22Rv1 (cell line): ENCODE data around the gene ZNF544.
"Not testable (repeated sequence)": the region's sequence is repeated elsewhere in the genome, so short reads cannot be mapped to it uniquely, and the experiment has no call there.

ENCODE experiments used
- H3K27ac ChIP-seq: fragments of 450-650 bp; 2 replicates; pipeline ENCODE4 v1.5.1; 2017
- CTCF ChIP-seq: fragments of 450-650 bp; IDR thresholded peaks from 2 replicates; pipeline ENCODE4 v1.5.1; 2017; ENCODE audit warnings: mild to moderate bottlenecking
- ZFX ChIP-seq: fragments of 450-650 bp; IDR thresholded peaks from 2 replicates; pipeline ENCODE4 v1.6.1; 2017; ENCODE audit warnings: antibody characterized with exemption, borderline replicate concordance

The ZNF544 gene

GRCh38 chr19:58252102-58252685 is 23.5 kb downstream of the ZNF544 start:
- TF ChIP-seq CTCF, result no peak
- TF ChIP-seq ZFX, result no peak
- no peak overlapping the region for H3K27ac ChIP-seq

DNA sequence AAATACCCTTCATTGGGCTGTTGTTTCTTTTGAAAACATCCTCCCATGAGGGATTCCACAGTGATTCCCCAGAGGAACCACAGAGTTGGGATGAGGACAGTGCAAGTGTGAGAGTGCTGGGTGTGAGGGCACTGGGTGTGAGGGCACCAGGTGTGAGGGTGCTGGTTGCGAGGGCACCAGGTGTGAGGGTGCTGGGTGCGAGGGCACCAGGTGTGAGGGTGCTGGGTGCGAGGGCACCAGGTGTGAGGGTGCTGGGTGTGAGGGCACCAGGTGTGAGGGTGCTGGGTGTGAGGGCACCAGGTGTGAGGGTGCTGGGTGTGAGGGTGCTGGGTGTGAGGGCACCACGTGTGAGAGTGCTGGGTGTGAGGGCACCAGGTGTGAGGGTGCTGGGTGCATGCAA is 29.5 kb downstream of the ZNF544 start:
- H3K27ac ChIP-seq, result not testable (repeated sequence)

DNA sequence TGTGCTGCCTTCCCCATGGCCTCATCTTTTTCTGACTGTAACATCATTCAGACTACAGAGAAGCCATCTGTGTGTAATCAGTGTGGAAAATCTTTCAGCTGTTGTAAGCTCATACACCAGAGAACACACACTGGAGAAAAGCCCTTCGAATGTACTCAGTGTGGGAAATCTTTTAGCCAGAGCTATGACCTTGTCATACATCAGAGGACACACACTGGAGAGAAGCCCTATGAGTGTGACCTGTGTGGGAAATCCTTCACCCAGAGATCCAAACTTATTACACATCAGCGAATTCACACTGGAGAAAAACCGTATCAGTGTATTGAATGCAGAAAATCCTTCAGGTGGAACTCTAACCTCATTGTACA is 32.9 kb downstream of the ZNF544 start:
- no peak overlapping the region for H3K27ac ChIP-seq
- no peak for TF ChIP-seq ZFX
- TF ChIP-seq CTCF, result no peak

GRCh38 chr19:58261968-58262921 is 33.5 kb downstream of the ZNF544 start:
- H3K27ac ChIP-seq, result no peak overlapping the region
- TF ChIP-seq ZFX (no peak), CTCF (no peak)

DNA sequence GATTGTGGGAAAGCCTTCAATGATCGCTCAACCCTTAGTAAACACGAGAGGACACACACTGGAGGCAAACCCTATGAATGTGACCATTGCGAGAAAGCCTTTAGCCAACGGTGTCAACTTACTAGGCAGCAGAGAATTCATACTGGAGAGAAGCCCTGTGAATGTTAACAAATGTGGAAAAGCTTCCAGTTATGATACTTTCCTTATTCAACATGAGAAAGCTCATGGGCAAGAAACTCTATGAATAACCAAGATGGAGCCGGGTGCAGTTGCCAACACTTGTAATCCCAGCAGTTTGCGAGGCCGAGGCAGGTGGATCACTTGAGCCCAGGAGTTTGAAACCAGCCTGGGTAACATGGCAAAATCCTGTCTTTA is 34.2 kb downstream of the ZNF544 start:
- TF ChIP-seq ZFX (no peak), CTCF (no peak)
- no peak overlapping the region for H3K27ac ChIP-seq

- H3K27ac ChIP-seq, result no peak overlapping the region
- no peak for TF ChIP-seq CTCF
- no peak for TF ChIP-seq ZFX
Measured at GRCh38 chr19:58265100-58265499, 36.4 kb downstream of the ZNF544 start.

- no peak for TF ChIP-seq ZFX
- no peak for TF ChIP-seq CTCF
- H3K27ac ChIP-seq, result no peak overlapping the region
Measured at GRCh38 chr19:58268344-58268743, 39.6 kb downstream of the ZNF544 start.
